HL-60 (cell line): ENCODE results near the gene CCDC187.

Experiments
- DNase-seq, 2 experiments: peaks; one replicate each; pipeline ENCODE4 v3.0.0-alpha.2; 2010 to 2020; ENCODE audit warnings: low read depth in 1 of 2, low spot score in 1 of 2
- H3K27ac ChIP-seq: fragments of 250-450 bp; sonication (Bioruptor Pico); replicated peaks from 2 replicates; pipeline ENCODE4 v1.5.1; 2020; ENCODE audit warnings: mild to moderate bottlenecking, moderate library complexity
- H3K27me3 ChIP-seq: fragments of 250-450 bp; sonication (Bioruptor Pico); 2 replicates; pipeline ENCODE4 v1.5.1; 2021; ENCODE audit warnings: mild to moderate bottlenecking, moderate library complexity; ENCODE audit not compliant: insufficient read depth, poor library complexity, severe bottlenecking
- H3K4me3 ChIP-seq: replicated peaks from 2 replicates; pipeline ENCODE4 v1.5.1; 2011; ENCODE audit warnings: mild to moderate bottlenecking, control low read depth, low read length; ENCODE audit not compliant: insufficient read depth
- GABPA ChIP-seq: IDR thresholded peaks from 2 replicates; pipeline ENCODE4 v1.6.1; 2012; ENCODE audit warnings: low read depth
- POLR2AphosphoS5 ChIP-seq: IDR thresholded peaks from 2 replicates; pipeline ENCODE4 v1.6.1; 2012; ENCODE audit warnings: low read depth
- SPI1 ChIP-seq: IDR thresholded peaks from 2 replicates; pipeline ENCODE4 v1.6.1; 2012; ENCODE audit warnings: low read depth, mild to moderate bottlenecking, borderline replicate concordance
- TF ChIP-seq, protein P1 (sequence below): IDR thresholded peaks from one replicate; pipeline ENCODE4 v1.5.1; 2011; ENCODE audit warnings: low read length, control low read depth, inconsistent platforms; ENCODE audit not compliant: insufficient read depth
- TF ChIP-seq, protein P2 (sequence below): IDR thresholded peaks from 2 replicates; pipeline ENCODE4 v1.6.1; 2012; ENCODE audit warnings: low read depth; ENCODE audit not compliant: insufficient replicate concordance

The CCDC187 gene

DNA sequence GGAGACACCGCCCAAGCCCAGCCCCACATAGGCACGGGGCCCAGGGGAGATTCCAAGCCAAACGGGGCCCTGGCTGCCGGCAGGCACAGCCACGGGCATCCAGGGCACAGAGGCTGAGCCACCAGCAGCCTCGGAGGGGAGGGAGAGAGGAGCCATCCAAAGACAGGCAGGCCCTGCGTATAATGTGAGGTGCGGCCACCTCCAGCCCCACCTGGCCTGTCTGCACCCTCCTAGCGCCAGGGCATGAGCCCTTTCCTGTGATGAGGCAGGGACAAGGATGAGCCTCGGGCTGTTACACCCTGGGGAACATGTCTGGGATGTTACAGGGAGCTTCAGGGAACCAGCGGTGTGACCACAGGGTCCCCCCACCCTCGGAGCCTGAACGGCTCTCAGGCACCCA is 1.1 kb upstream of the CCDC187 start:
- Histone ChIP-seq H3K4me3 (no peak overlapping the region), H3K27ac (no peak overlapping the region), H3K27me3 (peaks cover 28% of the 10 kb centered on the region)
- TF ChIP-seq POLR2AphosphoS5 = no peak
- TF ChIP-seq, protein P1, sequence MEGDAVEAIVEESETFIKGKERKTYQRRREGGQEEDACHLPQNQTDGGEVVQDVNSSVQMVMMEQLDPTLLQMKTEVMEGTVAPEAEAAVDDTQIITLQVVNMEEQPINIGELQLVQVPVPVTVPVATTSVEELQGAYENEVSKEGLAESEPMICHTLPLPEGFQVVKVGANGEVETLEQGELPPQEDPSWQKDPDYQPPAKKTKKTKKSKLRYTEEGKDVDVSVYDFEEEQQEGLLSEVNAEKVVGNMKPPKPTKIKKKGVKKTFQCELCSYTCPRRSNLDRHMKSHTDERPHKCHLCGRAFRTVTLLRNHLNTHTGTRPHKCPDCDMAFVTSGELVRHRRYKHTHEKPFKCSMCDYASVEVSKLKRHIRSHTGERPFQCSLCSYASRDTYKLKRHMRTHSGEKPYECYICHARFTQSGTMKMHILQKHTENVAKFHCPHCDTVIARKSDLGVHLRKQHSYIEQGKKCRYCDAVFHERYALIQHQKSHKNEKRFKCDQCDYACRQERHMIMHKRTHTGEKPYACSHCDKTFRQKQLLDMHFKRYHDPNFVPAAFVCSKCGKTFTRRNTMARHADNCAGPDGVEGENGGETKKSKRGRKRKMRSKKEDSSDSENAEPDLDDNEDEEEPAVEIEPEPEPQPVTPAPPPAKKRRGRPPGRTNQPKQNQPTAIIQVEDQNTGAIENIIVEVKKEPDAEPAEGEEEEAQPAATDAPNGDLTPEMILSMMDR = no peak
- TF ChIP-seq GABPA = no peak
- no peak for TF ChIP-seq SPI1
- TF ChIP-seq, protein P2, sequence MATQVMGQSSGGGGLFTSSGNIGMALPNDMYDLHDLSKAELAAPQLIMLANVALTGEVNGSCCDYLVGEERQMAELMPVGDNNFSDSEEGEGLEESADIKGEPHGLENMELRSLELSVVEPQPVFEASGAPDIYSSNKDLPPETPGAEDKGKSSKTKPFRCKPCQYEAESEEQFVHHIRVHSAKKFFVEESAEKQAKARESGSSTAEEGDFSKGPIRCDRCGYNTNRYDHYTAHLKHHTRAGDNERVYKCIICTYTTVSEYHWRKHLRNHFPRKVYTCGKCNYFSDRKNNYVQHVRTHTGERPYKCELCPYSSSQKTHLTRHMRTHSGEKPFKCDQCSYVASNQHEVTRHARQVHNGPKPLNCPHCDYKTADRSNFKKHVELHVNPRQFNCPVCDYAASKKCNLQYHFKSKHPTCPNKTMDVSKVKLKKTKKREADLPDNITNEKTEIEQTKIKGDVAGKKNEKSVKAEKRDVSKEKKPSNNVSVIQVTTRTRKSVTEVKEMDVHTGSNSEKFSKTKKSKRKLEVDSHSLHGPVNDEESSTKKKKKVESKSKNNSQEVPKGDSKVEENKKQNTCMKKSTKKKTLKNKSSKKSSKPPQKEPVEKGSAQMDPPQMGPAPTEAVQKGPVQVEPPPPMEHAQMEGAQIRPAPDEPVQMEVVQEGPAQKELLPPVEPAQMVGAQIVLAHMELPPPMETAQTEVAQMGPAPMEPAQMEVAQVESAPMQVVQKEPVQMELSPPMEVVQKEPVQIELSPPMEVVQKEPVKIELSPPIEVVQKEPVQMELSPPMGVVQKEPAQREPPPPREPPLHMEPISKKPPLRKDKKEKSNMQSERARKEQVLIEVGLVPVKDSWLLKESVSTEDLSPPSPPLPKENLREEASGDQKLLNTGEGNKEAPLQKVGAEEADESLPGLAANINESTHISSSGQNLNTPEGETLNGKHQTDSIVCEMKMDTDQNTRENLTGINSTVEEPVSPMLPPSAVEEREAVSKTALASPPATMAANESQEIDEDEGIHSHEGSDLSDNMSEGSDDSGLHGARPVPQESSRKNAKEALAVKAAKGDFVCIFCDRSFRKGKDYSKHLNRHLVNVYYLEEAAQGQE = no peak
- no peak for DNase-seq

DNA sequence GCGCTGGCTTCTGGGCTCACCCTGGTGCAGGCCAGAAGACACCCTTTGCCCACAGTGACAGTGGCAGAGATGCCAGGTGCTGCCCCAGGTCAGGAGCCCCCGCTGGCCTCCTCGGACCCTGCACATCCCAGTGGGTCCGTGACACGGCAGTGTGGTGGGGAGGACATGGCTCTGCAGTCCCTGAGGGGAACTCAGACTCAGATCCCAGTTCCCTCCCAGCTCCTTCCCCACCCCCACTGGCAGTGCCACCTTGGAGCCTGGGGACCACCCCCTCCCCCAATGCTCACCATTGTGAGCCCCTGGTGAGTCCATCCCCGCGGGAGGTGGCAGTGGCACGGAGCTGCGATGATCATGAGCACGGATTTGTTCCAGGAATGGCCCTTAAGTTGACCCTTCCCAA is 562 bp upstream of the CCDC187 start:
- no peak for DNase-seq
- Histone ChIP-seq H3K27ac (no peak overlapping the region), H3K4me3 (no peak overlapping the region), H3K27me3 (peaks cover 28% of the 10 kb centered on the region)
- TF ChIP-seq, protein P1 = no peak
- no peak for TF ChIP-seq GABPA
- TF ChIP-seq POLR2AphosphoS5 = no peak
- no peak for TF ChIP-seq SPI1
- TF ChIP-seq, protein P2 = no peak

DNA sequence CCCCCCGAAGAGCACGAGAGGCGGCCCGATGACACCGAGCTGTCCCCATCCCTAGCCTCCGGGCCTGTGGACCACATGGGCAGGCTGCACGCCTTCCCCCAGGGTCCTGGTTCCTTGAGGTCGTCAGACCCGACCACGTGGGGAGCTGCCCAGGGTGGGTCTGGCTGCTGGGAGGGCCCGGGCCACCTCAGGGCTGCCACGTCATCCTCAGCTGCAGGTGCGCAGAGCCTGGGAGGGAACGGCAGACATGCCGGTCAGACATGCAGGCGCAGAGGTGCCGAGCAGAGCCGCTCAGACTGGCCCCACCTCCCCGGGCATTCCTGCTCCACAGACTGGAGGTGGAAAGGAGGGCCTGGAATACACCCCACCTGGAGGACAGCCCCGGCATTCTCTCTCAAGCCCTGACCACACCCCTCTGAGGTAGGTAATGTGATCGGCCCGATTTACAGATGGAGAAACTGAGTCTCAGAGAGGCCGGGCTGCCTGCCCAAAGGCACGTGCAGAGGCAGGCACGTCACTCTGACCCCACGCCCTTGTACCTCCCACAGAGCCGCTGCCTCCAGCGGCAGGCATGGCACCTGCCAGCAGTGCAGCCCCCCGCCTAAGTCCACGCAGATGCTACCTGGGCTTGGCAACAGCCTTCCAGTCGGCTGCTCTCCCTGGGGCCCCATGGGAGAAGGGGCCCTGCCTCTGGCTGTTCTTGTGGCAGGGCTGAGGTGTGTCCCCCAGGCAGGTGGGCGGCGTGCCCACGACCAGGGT is 649 bp downstream of the CCDC187 start:
- Histone ChIP-seq H3K4me3 (no peak overlapping the region), H3K27ac (no peak overlapping the region), H3K27me3 (peaks cover 25% of the 10 kb centered on the region)
- no peak for DNase-seq
- TF ChIP-seq, protein P1 = no peak
- no peak for TF ChIP-seq SPI1
- no peak for TF ChIP-seq GABPA
- TF ChIP-seq, protein P2 = no peak
- no peak for TF ChIP-seq POLR2AphosphoS5
